CD4-positive, alpha-beta T cell treated with Interleukin-10 for 1 hour (primary cell): ENCODE results near the gene NUB1.

ENCODE experiments used
- DNase-seq: peaks from one replicate; pipeline ENCODE4 v3.0.0-alpha.2; 2020

NUB1 gene

GRCh38 chr7:151392002-151392401 lies 50.4 kb downstream of the NUB1 start:
- no peak for DNase-seq

DNA sequence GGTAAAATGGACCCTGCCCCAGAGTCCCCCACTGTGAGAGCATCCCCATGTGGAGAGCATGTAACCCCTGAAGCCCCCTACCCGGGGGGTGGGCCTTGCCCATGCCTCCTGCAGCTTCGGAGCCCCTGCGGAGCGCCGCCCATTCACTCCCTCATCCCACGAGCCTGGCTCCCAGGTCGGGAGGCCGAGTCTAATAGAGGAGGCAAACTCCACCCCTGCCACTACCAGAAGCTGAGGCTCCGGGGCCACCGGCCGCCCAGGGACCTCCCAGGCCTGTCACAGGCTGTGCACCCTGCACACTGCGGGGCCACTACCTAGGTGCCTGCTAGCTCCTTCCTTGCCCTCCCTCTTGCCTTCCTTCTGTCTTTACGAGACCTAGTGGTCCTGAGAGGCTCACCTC lies 50.8 kb downstream of the NUB1 start:
- no peak for DNase-seq

GRCh38 chr7:151393031-151393977 lies 51.7 kb downstream of the NUB1 start:
- DNase-seq = no peak

DNA sequence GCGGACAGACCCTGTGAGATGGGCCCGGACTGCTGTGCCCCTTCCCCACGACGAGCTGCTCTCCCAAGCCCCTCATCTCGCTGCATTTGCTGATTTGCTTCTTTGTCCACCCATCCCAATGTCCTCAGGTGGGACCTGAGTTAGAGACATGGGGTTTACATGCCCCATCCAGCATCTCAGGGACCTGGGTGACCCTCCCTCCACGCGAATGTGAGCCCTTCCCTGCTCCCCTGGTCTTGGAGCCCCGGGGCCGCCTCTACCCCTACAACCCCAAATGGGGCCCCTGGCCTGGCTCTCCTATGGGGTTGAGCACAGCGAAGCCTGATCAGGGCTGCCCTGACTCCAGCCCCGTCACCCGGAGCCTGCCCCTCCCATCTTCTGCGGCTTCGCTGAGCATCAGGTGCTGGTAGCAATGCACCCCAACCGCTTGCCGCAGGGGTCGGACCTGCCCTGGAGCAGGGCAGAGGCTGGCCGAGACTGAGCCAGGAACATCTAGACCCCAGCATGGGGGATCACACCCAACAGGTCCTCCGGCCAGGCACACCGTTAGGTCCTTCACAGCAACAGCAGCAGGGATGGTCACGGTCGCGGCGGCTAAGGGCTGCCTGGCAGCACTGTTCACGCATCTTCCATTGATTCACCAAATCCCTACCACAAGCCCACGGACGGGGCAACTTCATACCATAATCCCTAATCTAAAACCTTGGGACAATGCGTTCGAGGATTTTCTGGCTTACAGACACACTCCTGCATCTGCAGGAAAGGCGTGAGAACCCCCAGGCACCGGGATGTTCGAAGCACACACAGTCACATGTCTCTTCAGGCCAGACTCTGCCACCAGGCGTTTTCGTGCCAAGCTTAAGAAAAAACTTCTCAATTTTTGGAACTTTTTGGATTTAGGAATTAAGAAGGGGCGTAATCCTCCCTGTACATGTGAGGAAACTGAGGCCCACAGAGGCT lies 52.7 kb downstream of the NUB1 start:
- DNase-seq = no peak

- DNase-seq = no peak
Measured at GRCh38 chr7:151395036-151395367, 53.4 kb downstream of the NUB1 start.

- no peak for DNase-seq
Measured at GRCh38 chr7:151396328-151396970, 54.8 kb downstream of the NUB1 start.

DNA sequence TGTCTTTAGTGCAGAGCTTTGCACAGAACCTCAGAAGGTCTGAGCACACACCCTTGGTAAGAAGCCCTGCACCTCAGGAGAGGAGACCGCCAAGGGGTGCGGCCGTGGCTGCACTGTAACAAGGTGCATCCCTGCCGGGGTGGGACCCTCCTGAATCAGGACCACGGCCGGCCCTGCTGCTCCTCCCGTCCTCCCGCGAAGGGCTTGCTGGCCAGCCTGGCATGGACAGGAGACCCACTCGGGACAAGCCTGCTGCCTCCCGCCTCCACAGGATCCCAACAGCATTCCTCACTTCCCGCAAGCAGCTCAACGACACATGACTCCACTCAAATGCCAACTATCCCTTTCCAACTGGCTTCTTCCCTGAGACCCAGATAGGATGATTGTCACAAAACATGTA lies 55.4 kb downstream of the NUB1 start:
- no peak for DNase-seq

GRCh38 chr7:151398446-151399304 lies 57.1 kb downstream of the NUB1 start:
- DNase-seq = no peak

DNA sequence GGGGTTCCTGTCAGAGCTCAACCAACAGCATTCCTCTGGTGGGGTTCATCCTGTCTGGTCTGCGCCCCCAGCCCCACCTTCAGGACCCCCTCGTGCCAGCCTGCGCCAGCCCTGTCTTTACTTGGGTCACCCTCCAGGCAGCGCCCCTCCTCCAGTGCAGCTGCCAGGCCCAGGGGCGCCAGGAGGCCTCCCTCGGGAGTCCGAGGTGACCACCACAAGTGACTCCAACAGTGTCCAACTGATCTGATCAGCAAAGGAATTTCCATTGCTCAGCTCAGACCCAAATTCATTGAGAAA lies 57.6 kb downstream of the NUB1 start:
- DNase-seq = no peak

DNA sequence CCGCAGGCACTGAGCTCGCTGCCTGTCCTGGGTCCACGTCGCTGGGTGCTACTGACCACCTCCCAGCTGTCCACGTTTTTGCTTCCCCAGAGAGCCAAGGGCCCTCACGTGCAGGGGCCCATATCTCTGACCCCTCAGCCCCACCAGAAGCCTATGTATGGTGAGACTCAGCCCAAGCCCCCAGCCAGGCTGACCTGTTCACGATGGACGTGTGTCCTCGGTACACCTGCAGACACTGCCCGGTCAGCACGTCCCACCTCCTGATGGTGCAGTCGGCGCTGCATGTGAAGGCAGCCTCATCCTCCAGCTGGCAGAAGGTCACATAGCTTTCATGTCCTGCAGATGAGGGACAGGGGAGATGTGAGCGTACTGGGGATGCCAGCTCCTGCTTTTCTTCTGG lies 58.3 kb downstream of the NUB1 start:
- no peak for DNase-seq

DNA sequence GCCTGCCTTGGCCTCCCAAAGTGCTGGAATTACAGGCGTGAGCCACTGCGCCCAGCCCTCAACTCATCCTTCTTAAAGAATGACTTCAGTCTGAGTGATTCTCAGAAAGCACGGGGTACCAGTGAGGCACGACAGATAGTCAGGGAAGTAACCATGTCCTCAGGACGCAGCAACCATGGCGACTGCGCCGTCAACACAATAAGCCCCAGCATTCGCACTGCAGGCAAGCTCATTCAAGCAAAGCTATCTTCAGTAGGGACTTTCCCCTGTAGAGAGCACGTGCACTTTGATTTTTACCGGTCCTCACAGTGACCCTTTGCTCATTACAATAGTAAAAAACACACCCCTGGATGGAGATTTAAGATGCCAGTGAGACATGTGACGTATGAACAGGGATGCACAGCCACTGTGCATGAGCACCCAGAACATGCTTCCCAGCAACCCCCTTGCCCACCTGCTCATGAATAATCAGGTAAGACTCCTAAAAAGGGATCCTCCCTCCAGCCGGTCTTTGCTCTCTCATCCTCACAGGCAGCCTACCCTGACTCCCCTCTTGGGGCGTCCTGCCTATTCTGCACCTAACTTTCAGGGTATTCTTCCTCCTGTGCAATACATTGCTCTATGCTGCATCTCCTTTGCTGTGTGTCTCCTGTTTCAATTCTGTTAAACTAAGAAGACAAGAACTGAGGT lies 59.2 kb downstream of the NUB1 start:
- peak; percentile 36 for DNase-seq

DNA sequence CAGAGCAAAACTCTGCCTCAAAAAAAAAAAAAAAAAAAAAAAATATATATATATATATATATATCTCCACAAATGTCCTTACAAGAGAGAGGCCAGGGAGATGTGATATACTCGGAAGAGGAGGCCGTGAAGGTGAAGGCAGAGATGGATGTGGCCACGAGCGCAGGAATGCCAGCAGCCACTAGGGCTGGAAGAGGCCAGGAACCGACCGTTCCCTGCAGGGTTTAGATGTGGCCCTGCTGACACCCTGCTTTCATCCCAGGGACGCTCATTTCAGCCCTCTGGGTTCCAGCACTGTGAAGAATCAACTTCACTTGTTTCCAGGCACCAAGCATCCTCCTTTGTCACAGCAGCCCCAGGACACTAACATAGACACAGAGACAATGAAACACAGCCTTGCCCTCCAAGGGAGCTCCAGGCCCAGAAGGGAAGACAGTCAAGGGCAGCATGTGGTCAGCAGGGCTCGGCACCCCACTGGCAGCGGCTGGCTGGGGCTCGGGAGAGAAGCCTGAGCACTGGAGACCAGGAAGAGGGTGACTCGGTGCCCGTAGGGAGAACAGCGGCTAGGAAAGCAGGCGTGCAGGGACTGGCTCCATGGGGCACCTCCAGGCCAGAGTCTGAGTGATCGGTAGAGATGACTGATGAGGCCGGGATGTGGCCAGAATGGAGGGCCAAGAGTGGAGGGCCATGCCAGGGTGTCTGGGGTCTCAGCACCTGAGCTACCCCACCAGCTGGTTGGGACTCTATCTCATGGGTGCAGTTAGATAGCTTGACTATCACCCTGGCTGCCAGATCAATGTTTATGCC lies 60.6 kb downstream of the NUB1 start:
- no peak for DNase-seq

DNA sequence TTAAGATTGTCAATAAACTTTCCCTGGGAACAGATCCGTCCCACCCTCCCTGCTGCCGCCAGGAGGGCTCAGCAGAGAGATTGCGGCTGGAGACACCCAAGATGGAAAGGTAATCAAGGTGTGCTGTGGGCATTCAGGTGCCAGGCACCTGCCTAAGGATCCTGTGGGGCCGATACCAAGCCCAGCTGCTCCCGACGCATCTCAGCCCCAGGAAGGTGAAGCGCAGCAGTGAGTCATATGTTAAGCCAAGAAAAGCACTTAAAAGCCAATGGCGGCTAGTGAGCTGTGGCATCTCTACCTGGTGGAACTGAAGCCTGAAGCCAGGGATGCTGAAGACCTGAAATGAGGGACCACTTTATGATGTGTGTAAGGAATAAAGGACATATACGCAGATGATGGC lies 62.2 kb downstream of the NUB1 start:
- DNase-seq = no peak

GRCh38 chr7:151404216-151405011 lies 62.8 kb downstream of the NUB1 start:
- peak; percentile 25 for DNase-seq

DNA sequence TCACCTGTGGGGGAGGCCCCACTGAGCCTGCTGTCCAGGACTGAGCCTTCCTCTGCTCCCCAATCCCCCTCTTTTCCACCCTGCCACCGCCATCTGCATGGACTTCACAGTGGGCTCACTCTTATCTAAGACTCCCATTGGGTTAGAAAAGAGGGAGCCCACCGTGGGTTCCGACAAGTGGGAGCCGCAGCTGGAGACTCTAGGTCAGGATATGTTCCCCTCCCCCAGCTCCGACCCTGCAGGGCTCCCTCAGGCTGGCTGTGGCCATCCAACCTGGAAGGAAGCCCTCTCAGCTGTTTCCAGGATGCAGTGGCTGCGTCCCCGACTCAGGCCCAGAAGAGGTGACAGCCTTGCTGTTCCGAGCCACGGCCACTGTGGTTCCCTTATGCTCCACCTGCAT lies 63.4 kb downstream of the NUB1 start:
- DNase-seq = no peak

- DNase-seq = no peak
Measured at GRCh38 chr7:151405588-151405987, 64.0 kb downstream of the NUB1 start.

DNA sequence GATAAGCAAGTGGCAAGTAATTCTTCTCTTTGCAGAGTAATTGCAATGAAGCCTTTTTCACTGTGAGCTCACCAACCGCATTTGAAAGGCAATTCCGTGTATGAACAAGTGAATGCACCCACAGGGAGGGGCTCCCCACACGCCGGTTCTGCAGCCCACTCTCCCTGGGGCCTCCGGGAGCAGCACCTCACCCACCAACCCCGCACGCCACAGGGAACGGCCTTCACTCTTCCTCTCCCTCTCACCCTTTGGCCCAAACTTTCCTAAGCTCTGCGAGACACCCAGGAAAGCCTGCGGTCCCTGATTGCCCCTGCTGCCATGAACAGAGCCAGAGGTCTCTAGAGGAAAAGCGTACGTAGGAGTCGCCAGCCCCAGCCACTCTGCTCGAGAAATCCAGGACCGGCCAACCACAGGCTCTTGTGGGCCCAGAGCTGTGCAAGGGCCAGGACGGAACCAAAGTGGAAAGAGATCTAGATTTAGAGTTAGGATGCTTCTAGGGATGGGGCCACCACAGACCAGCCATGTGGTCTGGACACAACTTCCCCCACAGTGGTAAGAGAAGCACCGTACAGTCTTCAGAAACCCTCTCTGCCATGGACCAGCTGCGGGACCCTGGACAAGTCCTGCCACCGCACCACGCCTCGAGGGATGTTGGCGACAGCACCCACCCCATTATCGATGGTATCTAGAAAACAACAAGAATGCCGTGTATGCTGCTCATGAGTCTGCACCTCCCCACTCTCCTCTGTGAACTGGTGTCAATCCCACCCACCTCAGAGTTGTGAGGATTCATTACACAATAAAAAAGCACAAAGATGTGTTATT lies 64.7 kb downstream of the NUB1 start:
- no peak for DNase-seq

DNA sequence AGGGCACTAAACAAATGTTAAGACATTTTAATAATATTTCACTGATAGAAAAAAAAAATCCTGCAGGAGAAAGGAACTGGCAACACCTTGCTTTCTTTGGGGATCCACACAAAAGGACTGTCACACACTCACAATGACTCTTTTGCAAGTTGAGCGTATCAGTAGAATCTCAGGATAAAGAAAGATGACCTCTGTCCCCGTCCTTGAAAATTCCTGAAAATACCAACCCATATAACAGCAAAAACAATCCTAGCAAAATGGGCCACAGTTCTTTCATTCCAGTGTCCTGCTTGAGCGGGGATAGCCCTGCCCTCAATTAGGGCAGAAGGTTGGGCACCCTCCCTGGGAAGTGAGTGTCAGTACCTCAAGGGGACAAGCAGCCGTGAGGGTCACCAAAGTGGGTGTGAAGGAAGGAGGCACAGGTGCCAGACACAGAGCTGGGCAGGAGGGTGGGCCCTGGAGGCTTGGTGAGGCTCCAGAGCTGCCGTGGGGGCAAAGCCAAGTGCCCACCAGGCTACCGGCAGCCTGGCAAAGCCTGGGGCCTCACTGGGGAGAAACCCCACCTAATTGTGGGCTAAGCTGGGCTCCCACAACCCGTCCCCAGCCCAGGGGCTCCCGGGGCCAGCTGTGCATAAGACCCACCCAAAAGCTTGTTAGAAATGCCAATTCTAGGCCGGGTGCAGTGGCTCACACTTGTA lies 65.4 kb downstream of the NUB1 start:
- no peak for DNase-seq

DNA sequence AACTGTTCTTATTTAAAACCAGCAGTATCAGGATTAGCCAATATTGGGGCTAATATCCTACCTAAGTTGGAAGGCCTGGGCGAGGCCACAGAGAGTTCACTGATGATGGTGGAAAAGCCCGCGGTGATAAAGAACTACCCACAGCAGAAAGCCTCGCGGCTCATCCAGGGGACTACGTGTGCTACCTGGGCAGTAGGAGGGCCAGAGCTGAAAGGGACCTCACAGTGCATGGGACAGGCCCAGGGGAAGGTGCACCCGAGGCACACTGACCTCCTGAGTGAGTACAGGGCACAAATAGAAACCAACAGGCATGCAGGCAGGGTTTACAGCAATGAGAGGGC lies 66.9 kb downstream of the NUB1 start:
- DNase-seq = no peak
